ENCODE results near the gene ANTXR2.
"Not testable (repeated sequence)": the region's sequence is repeated elsewhere in the genome, so short reads cannot be mapped to it uniquely, and the experiment has no call there.

The ANTXR2 gene

DNA sequence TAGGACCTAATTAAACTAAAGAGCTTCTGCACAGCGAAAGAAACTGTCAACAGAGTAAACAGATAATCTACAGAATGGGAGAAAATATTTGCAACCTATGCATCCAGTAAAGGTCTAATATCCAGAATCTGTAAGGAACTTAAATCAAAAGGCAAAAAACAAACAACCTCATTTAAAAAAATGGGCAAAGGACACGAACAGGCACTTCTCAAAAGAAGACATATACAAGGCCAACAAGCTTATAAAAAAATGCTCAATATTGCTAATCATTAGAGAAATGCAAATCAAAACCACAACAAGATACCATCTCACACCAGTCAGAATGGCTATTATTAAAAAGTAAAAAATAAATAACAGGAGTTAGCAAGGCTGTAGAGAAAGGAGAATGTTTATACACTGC is 81.9 kb downstream of the ANTXR2 start:
- not testable (repeated sequence) for DNase-seq

DNA sequence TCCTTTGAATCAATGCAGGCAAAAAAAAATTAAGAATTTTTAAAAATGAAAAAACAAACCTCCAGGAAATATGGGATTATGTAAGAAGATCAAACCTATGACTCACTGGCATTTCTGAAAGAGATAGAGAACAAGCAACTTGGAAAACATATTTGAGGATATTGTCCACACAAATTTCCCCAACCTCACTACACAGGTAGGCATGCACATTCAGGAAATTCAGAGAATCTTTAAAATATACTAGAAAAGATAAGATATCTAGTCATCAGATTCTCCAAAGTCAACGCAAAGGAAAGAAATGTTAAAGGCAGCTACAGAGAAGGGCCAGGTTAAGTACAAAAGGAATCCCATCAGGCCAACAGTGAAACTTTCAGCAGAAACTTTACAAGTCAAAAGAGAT is 85.6 kb downstream of the ANTXR2 start:
- no peak for DNase-seq

DNA sequence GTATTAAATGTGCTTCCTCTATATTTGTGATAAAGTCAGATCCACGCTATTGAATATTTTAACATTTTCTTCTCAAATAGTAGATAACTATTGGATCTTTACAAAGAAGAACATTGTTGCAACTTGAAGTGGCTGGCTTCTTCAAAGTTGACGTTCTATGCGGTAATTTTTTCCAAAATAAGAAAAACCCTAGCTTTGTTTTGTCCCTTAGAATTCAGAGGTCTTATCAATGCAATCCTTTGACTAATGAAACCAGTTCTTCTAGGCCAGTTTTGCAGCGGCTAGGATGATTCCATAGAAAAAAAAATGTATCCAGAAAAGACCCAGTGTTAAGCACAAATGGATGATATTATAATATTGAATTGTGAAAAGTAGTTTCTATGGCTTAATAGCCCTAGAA is 89.6 kb downstream of the ANTXR2 start:
- no peak for DNase-seq

DNA sequence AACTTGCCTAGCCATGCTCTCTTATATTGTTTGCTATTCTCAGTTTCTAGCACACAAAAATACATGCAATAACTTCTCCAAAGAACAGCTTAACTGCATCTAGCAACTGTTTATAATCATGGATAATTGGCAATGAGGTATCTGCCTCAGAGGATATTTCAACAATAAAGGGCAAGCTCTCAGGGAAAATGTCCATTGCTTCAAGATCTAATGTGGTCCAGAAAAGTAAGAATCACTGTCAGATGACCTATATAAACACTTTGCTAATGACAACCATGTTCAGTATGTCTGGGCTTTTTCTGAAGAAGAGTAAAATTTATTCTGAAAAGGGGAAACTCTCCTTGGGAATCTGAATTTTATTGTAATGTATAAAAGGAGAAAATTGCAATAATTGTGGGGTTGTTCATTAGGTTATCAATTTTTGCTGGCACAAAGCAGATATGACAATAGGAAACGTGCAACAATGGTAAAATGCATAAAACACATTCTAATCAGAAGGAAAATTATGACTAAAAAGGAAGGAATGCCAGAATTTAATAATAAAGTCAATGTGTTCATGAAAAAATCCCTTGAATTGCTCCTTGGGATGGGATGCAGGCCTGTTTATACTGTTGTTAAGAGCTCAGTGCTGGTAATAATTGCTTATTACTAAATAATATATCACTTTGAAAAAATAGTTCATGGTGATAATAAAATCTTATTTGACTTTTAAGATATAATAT is 90.3 kb downstream of the ANTXR2 start:
- DNase-seq: no peak

DNA sequence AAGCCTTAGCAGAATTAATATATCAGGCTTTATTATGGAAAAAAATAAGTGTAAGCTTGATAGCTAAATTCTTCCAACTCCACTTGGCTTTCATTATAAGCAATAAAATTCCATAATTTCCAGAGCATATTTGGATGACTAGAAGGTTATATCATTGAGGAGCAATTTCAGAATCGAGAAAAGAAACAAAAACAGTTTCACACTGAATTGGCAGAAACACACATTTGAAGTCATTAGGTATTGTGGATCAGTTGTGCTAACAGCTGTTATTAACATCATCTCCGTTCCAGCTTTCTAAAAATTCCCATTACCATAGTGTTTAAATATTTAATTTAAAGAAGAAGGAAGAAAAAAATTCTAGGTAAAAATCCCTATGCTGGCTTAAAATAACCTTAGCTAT is 92.6 kb downstream of the ANTXR2 start:
- no peak for DNase-seq

DNA sequence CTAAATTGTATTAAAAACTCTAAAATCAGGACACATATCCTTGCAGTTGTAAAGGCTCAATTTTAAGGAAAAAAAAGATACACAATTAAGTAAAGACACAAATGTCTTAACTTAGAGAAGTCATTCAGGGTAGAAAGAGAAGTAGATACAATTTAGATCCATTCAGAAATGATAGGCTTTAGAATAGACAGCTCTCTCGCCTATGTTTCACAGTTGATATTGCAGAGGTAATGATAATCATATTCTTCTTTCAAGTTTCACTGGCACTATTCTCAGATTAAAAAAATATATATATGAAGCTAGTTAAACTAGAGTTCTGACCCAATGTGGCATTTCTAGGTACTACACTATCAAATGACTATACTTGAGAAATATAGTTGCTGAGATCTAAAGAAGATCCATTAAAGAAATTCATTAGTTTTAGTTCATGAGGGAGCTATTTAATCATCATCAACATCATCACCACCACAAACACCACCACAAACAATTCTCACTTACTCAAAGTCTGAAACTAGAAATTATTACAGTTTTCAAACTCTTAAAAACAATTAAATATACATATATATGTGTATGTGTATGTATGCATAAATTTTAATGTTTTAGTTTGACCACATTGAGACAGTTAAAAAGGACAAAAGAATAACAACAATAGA is 93.1 kb downstream of the ANTXR2 start:
- no peak for DNase-seq

DNA sequence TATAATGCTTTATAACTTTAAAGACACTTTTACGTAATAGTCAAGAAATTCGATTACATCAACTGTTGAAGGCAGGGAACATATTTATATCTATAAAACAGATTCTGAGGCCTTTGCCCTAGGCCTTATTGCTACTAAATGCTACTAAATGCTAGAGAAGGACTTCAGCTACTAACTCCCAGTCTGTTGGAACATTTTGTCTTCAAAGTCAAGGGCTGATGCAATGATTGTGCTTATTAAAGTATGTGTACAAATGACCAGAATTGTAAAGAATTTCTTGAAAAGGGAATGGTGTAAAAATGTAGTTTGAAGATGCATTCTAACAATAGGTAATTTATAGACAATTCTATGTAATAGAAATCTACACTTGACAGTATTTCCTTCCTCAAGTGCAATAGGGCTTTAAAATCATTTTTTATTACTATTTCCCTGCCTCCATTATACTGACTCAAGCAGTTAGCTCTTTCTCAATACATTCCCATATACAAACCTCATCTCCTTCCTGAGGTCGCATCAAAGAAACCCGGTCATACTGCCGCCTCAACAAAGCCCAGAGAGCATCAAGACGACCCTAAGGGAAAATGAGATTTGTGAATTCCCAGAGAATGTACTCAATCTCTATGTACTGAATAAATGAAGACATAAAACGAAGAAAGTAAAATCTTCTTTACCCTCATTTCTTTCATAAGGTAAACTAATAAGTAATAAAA is 95.7 kb downstream of the ANTXR2 start:
- DNase-seq: no peak

DNA sequence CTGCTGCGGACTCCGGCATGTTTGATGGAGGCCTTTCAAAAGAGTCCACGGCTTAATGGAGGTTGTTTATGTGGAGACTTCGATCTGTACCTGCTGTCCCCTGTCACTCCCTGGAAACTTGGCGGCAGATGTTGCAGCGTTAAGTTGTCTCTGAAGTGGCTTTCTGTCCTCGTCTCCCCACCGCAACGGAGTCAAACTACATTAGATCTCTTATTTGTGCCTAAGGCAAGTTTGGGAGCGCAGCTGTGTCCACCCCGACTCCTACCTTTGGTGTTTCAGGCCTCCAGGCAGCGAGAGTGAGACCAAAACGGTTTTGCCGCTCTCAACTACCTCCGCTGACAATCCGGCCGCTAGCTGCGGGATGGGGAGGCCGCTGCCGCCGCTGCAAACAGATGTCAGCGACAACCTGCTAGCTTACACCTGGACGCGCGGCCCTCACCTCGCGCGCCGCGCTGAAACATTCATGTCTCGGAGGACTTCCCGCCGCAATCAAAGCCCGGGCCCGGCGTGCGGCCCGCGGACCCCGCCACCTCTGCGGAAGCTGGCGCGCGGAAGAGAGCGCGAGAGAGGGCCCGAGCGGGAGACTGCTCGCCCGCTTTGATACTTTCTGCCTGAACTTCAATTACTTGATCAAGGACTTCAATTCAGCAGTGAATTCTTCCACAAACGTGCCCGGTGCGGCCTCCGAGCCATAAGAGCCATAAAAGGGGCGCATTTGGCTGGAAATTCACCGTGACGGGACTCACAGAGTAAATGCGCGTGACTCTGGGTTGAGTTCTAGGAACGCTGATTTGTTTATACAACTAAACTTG is 108.4 kb downstream of the ANTXR2 start:
- peak in 18 of 51 donors; percentile 0 to 42 (median 12) for DNase-seq

DNA sequence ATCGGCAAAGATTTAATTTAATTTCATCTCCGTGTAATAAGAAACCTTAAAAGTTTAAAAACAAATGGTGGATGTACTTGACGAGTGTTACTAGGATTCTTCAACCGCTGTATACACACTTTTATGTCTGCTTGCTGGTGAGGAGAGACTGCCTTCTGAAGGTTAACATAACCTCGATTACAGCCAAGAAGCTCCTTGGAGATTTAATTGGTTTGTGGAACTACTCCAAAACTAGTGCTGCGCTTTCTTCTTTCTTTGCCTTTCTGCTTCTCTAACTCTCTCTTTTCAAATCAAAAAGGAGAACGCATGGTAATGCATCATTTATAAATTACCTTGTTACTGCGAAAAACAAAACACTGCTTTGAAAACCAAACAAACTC is 109.0 kb downstream of the ANTXR2 start:
- no peak for DNase-seq

DNA sequence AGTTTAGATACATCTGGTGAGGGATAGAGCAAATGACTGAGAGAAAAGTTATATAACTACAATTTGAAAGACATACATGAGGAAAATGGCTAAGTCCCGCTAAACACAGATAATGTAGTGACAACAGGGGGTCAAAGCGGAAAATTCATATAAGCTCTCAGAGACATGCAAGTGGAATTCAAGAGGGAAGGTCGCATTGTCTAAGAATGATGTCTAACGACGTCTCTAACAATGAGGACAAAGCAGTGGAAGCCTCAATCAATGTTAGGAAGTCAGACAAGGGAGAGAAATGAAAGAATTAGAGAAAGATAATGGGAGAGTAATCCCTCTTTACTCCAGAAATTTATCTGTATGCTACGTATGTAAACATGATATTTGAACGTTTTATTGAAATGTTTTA is 113.4 kb downstream of the ANTXR2 start:
- DNase-seq: no peak

DNA sequence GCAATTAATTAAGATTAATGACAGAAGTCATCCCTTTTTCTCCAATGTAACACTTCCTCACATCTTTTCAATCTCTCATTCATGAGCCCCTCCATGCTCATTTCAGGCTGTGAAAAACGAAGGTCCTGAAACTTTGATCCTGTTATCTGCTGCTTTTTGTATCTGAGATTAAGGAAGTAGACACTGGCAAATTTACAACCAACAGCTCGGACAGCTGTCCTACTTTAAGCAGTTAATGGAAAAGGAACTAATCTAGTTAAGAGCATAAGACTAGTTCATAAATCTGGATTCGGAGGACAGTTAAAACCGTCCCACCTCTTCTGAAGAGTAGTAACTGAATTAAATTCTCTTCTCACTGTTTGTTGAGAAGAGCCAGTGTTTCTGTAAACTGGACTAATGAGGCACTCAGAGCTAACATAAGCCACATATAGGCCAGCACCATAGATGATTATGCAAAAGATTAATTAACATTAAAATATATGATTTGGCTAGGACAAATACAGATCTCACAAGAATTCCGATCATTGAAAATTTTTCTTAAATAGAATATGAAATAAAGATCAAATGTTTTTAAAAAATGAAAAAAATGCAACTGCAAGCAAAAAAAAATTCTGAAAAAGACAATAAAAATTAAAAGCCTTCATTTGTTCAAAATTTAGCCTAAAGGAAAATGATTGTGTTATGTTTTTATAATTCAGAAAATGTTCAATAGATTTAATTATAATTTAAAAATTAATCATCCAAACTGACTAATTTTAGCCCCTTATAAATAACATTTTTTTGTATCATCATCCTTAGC is 114.4 kb downstream of the ANTXR2 start:
- no peak for DNase-seq

DNA sequence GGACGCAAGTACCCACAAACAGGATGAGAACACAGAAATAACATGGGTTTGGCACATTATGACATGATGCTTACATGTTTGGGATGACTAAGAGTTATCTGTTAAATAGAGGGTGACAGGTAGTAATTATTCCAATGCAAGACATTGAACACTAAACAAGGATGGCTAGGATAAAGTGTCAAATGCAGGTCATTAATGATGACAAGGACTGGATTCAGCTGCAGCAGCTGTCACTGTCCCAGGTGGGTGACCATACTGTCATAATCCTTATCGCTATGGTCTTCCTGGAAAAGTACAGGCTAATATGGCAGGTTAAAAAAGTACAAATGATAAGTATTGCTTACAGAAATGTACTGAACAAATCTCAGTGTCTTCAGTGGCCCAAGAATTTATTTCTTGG is 123.9 kb downstream of the ANTXR2 start:
- no peak for DNase-seq

DNA sequence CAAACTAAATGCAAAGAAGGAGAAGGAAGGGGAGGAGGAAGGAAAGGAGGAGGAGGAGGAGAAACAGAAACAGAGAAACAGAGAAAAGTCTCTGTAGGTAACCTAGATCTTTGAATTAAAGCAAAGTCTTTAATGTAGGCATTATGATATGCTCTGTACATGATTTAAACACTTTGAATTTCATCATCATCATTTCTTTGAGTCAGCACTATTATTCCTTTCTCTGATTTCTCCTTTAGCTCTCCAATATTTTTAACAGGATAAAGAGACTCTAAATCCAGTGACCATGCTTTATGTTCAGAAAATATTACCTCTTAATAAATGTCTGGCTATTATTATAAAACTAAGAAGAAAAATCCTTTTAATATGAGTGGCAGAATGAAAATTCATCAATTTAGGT is 124.3 kb downstream of the ANTXR2 start:
- DNase-seq: no peak

DNA sequence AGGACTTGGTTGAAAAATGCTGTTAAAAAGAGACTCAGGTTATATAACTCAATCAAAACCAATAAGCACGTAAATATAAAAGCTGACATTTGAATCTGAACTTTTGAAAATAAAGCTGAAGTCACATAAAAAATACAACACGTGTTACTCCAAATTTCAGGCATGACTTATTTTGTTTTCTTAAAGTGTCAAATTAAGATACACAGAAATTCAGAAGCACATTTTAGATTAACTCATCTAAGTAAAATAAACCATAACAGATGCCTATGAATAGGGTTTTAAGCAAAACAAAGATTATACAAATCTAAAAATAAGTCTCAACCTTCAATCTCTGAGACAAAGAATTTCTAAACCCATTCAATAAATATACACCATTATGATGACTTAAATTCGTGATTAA is 124.8 kb downstream of the ANTXR2 start:
- no peak for DNase-seq

DNA sequence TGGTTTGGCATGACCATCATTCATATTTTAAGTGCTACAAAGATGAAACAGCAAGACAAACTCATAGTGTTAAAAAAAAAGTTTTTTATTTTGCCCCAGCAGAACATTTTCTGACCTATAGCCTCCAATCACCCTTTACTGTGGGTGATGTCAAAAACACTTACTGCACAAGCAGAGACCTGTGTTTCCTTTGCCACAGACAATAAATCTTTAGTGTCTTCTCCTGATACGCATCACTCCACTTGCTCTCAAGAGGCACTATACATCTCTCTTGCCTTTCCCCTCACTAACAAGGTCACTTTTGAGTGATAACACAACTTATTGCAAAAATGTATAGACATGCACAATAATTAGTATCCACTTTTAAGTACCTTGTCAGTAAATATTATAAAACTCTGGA is 125.6 kb downstream of the ANTXR2 start:
- no peak for DNase-seq

DNA sequence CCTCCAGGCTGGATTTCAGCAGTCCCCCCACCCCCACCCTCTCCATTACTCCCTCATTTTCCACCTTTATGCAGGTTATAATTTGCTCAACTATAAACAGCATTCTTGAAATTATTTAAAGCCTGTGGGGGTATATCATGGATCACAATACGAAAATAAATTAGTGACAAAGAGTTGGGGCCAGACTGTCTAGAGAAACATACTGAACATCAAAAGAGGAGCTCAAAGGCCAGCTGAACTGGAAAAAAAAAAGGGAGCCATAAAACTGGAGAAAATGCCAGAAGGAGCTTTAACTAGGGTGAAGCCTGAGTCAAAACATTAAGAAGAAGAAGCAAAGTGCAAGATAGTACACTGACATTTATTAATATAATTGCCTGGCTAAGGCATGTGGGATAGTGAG is 137.8 kb downstream of the ANTXR2 start:
- DNase-seq: no peak

DNA sequence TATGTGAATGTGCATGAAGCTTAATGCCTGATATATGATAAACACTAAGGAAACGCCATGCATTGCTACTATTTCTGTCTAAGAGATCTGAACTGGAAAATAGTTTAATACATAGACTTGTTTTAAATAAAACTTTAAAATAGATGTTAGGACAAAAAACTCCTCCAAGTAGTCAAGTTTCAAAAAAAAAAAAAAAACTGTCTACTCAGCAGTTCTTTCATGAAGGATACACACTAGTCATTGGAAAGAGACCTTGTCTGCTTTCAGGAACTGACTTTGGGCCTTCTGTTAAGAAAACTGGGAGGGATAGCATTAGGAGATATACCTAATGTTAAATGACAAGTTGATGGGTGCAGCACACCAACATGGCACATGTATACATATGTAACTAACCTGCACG is 138.4 kb downstream of the ANTXR2 start:
- no peak for DNase-seq

DNA sequence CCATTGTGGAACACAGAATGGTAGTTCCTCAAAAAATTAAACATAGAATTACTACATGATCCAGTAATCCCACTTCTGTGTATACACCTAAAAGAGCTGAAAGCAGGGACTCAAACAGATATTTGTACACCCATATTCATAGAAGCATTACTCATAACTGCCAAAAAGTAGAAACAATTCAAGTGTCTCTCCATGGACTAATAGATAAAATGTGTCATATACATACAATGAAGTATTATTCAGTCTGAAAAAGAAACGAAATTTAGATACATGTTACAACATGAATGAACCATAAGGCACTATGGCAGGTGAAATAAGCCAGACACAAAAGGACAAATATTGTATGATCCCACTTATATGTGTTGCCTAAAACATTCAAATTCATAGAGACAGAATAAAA is 145.1 kb downstream of the ANTXR2 start:
- DNase-seq: no peak

DNA sequence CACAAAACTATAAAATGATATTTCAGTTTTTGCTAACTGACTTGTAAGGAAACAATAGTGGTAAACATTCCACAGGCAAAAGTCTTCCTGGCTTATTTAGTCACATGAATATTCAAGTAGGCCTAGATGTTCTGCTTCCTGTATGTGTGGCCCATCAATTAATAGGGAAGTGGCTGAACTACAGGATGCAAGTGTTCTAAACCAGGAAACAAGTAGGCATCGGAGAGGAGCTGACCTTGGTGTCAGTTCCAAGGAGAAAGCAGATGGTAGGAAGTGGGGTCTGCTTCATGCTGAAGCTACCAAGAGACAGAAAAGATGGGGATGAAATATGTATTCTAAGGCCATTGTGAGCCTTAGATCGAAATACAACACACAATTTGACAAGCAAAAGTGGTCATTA is 149.7 kb downstream of the ANTXR2 start:
- DNase-seq: no peak

DNA sequence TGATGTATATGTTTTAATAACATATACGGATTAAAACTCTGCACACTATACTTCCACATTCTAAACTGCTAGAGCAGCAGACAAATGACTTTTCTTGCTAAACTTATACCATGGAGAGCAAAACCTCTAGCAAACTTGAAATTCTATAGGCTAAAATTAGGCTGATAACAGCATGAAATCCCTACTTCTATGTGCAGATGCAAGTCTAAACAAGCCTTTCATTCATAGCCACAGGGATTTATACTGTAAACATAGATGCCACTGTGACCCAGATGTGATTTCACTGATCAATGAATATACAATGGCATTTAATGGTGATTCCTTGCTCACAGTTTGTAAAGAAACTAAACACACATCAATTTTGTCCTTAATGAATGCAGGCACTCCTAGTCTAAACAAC is 151.0 kb downstream of the ANTXR2 start:
- DNase-seq: no peak

DNA sequence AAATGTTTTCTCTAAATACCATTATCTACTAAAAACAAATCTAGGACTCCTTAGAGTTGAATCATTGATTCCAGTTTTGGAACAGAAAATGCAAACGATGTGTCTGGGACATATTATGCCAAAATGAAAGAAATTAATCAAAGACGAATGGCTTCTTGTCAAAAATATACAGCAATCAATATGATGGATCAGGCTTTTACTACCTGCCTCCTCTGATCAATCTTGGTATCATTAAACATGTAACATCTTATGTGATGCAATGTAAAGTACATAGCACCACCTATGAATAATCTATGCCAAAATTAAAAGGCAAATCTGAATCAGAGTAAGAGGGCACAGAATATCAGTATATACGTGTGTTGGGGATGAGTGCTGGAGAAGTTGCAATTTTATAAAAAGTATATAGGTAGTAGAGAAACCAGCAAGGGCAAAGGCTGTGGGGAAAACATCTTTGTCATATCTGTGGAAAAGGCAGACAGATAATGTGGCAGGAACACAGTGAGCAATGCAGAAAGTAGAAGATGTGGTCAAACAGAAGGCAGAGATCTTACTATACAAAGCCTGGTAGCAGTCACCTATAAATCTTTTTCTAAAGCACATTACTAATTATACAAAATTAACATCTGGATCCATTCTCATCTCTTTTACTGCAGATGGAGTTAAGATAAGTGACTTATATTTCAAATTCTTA is 152.7 kb downstream of the ANTXR2 start:
- DNase-seq: no peak
